OCI-LY1 (cell line): Measurements from ENCODE around the gene SMPD3.

Experiments used
- EZH2 ChIP-seq: fragments of 200-600 bp; sonication (generic), shearing (Covaris generic); IDR thresholded peaks from 2 replicates; pipeline ENCODE4 v1.8.0; 2017; ENCODE audit warnings: borderline replicate concordance, mixed run types, mild to moderate bottlenecking, antibody characterized with exemption, low read length, moderate library complexity, mixed read lengths
- TF ChIP-seq, protein P1 (sequence below): fragments of 200-600 bp; sonication (generic), shearing (Covaris generic); IDR thresholded peaks from 2 replicates; pipeline ENCODE4 v1.5.1; 2017; ENCODE audit warnings: mild to moderate bottlenecking, antibody characterized with exemption, low read length, moderate library complexity, mixed read lengths

DNA sequence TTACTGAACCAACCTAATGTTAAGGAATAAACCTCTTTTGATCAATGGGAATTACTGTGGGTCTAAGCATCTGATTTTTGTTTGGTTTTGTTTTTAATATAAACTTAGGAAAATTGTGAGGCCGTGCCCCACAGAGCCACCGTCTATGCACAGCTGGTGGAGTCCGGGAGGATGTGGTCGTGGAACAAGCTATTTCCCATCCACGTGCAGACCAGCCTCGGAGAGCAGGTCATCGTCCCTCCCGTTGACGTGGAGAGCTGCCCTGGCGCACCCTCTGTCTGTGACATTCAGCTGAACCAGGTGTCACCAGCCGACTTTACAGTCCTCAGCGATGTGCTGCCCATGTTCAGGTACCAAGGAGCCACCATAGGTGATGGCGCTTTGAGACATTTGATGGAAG, 109.1 kb downstream of the SMPD3 start:
- TF ChIP-seq, protein P1, sequence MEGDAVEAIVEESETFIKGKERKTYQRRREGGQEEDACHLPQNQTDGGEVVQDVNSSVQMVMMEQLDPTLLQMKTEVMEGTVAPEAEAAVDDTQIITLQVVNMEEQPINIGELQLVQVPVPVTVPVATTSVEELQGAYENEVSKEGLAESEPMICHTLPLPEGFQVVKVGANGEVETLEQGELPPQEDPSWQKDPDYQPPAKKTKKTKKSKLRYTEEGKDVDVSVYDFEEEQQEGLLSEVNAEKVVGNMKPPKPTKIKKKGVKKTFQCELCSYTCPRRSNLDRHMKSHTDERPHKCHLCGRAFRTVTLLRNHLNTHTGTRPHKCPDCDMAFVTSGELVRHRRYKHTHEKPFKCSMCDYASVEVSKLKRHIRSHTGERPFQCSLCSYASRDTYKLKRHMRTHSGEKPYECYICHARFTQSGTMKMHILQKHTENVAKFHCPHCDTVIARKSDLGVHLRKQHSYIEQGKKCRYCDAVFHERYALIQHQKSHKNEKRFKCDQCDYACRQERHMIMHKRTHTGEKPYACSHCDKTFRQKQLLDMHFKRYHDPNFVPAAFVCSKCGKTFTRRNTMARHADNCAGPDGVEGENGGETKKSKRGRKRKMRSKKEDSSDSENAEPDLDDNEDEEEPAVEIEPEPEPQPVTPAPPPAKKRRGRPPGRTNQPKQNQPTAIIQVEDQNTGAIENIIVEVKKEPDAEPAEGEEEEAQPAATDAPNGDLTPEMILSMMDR, result no peak
- no peak for TF ChIP-seq EZH2
